Body of pancreas (tissue), 4 donors: ENCODE measurements around the gene ZFHX3. TPM values are rescaled to one million over a fixed set of nuclear protein-coding genes. Genes with fewer than 3 reads are reported as not detected.

Source experiments
- ATAC-seq: fragments of 150-250 bp; one replicate; pipeline ENCODE4 v1.9.1; 2016
- DNase-seq, 4 donors: peaks; one replicate each; pipeline ENCODE4 v3.0.0-alpha.2; 2019
- H3K27ac ChIP-seq, 4 donors: fragments of 200-600 bp; sonication (generic); 1 replicate in 3 of 4; 2 replicates in 1 of 4; pipeline versions ENCODE4 v1.5.1 to v1.6.1; 2016 to 2019; ENCODE audit warnings: mild to moderate bottlenecking in 1 of 4, mixed read lengths in 1 of 4, moderate library complexity in 1 of 4
- H3K27me3 ChIP-seq, 2 donors: fragments of 200-600 bp; sonication (generic); one replicate each; pipeline ENCODE4 v1.6.0; 2016; ENCODE audit warnings: mild to moderate bottlenecking in 1 of 2
- H3K36me3 ChIP-seq, 2 donors: fragments of 200-600 bp; sonication (generic); replicated peaks in 1 of 2; 2 replicates each; pipeline ENCODE4 v1.5.1; 2016; ENCODE audit warnings: low read depth in 2 of 2; ENCODE audit not compliant: insufficient read depth in 1 of 2
- H3K4me1 ChIP-seq: fragments of 200-600 bp; sonication (generic); one replicate; pipeline ENCODE4 v1.6.0; 2016
- H3K4me3 ChIP-seq, 2 donors: fragments of 200-600 bp; sonication (generic); 1 replicate in 1 of 2; 2 replicates in 1 of 2; pipeline ENCODE4 v1.5.1; 2016 to 2019
- H3K9me3 ChIP-seq, 3 donors: fragments of 200-600 bp; sonication (generic); 1 replicate in 2 of 3; 2 replicates in 1 of 3; pipeline ENCODE4 v1.5.1; 2016
- CTCF ChIP-seq, 7 experiments: fragments of 450-650 bp in 4 of 7; fragments of 200-600 bp in 3 of 7; sonication (generic) in 3 of 7; IDR thresholded peaks; one replicate each; pipeline ENCODE4 v1.5.1; 2016 to 2019; ENCODE audit warnings: antibody characterized with exemption in 7 of 7
- POLR2A ChIP-seq, 3 donors: fragments of 450-650 bp; IDR thresholded peaks; one replicate each; pipeline ENCODE4 v1.6.1; 2016; ENCODE audit warnings: antibody characterized with exemption in 3 of 3, mild to moderate bottlenecking in 2 of 3
- whole genome bisulfite sequencing, 2 donors: methylation state at CpG; one replicate each; pipeline ENCODE4 v1.1.5; 2017; 5-methylcytosine and 5-hydroxymethylcytosine counted together
- intact Hi-C: fragments of 100-400 bp; cut with DNase I; formaldehyde crosslinking; loops from one replicate; pipeline ENCODE4 v1.15.1; 2023
- total RNA-seq, 2 donors: library from RNA; depleted of rRNA; stranded (reverse); fragments of >200 nt; gene quantifications; one replicate each; pipeline ENCODE4 v1.1.0, GENCODE V29; 2016

The ZFHX3 gene
- total RNA-seq, 2 donors from 2014 or later: 22.4 to 24.6 TPM

GRCh38 chr16:73063854-73064211, 15.9 kb upstream of the ZFHX3 start:
- WGBS, 2 donors: 53 to 70% methylated on average over 14 of the region's 14 CpGs
- Histone ChIP-seq H3K4me3 (no peak overlapping the region), H3K27me3 (peaks cover 0 to 16% of the 10 kb centered on the region in 2 donors), H3K4me1 (peaks cover 38% of the 10 kb centered on the region), H3K9me3 (no peaks in the 10 kb centered on the region), H3K27ac (no peak overlapping the region), H3K36me3 (no peaks in the 10 kb centered on the region)
- ATAC-seq (no peak), DNase-seq (no peak)
- intact Hi-C loops: no loop called here
- TF ChIP-seq CTCF (IDR thresholded peaks at IDR 0.05) (no peak), POLR2A (IDR thresholded peaks at IDR 0.05) (no peak)

- 59 to 78% methylated on average over 28 to 55 of the region's 55 CpGs for WGBS, 2 donors
- intact Hi-C loops: no loop called here
- TF ChIP-seq POLR2A (IDR thresholded peaks at IDR 0.05) (no peak), CTCF (IDR thresholded peaks at IDR 0.05) (no peak)
- Histone ChIP-seq H3K27me3 (peaks cover 0 to 16% of the 10 kb centered on the region in 2 donors), H3K36me3 (no peaks in the 10 kb centered on the region), H3K27ac (no peak overlapping the region), H3K4me1 (peaks cover 34% of the 10 kb centered on the region), H3K4me3 (no peak overlapping the region), H3K9me3 (no peaks in the 10 kb centered on the region)
- ATAC-seq (no peak), DNase-seq (no peak)
Measured at GRCh38 chr16:73062743-73063733, 15.1 kb upstream of the ZFHX3 start.

- DNase-seq: no peak
- Histone ChIP-seq H3K27me3 (peaks cover 0 to 16% of the 10 kb centered on the region in 2 donors), H3K27ac (no peak overlapping the region)
Measured at GRCh38 chr16:73062001-73062616, 14.2 kb upstream of the ZFHX3 start.

GRCh38 chr16:73060892-73061490, 13.1 kb upstream of the ZFHX3 start:
- peaks cover 0 to 10% of the 10 kb centered on the region in 2 donors for H3K27me3 ChIP-seq
- intact Hi-C loops: no loop called here

More at GRCh38 chr16:73062001-73062616, 14.2 kb upstream of the ZFHX3 start:
- no peak overlapping the region for H3K4me3 ChIP-seq
- no peaks in the 10 kb centered on the region for H3K9me3 ChIP-seq
- no peak for TF ChIP-seq CTCF (IDR thresholded peaks at IDR 0.05)
- no peak for TF ChIP-seq POLR2A (IDR thresholded peaks at IDR 0.05)
- no peaks in the 10 kb centered on the region for H3K36me3 ChIP-seq
- intact Hi-C loops: no loop called here
- 89 to 92% methylated on average over 3 of the region's 3 CpGs for WGBS, 2 donors
- peaks cover 32% of the 10 kb centered on the region for H3K4me1 ChIP-seq
- ATAC-seq: no peak

More at GRCh38 chr16:73060892-73061490, 13.1 kb upstream of the ZFHX3 start:
- DNase-seq: no peak
- ATAC-seq: no peak
- no peaks in the 10 kb centered on the region for H3K36me3 ChIP-seq
- no peak overlapping the region for H3K4me3 ChIP-seq
- H3K27ac ChIP-seq: no peak overlapping the region
- 67 to 78% methylated on average over 4 of the region's 4 CpGs for WGBS, 2 donors
- no peaks in the 10 kb centered on the region for H3K9me3 ChIP-seq
- peaks cover 30% of the 10 kb centered on the region for H3K4me1 ChIP-seq
- no peak for TF ChIP-seq POLR2A (IDR thresholded peaks at IDR 0.05)
- no peak for TF ChIP-seq CTCF (IDR thresholded peaks at IDR 0.05)
